RKO (cell line): Measurements from ENCODE around the gene SDHAF2.
"Not testable (repeated sequence)": the region's sequence is repeated elsewhere in the genome, so short reads cannot be mapped to it uniquely, and the experiment has no call there.

Source experiments
- DNase-seq: peaks from one replicate; pipeline ENCODE4 v3.0.0-alpha.2; 2016; ENCODE audit warnings: low spot score

Gene SDHAF2

DNA sequence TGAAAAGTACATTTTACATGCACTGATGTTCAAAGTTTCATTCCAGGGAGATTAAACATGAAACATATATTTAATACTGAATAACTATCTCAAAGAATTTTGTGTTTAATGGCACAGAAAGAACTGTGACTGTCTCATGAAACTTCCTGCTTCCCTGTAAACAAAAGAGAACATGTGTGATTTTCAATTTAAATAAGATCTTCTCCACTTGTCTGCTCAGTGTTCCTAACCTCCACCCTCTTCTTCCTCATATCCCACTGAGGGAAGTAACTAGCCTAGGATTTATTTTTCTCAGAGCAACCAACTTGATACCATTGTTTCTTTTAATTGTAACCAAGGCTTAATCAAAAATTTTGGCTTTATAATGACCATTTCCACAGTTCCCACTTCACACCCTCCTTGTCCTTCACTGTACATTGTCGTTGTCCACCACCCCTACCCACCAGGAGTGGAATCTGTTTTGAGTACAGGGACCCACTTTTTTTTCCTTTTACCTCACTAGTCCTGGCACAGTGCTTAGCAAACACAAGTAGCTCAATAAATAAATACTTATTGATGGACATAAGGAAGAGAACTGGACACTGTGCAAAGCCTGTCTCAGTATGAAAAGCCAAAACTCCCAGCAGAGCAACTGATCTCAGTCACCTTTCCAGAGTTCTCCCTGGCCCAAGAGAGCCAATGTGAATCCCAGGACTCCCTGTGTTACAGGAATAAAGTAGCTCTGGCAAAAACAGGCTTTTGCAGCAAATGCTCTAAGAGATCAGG, 4.4 kb upstream of the SDHAF2 start:
- DNase-seq: no peak

GRCh38 chr11:61429346-61429690, 606 bp upstream of the SDHAF2 start:
- peak; percentile 61 for DNase-seq

DNA sequence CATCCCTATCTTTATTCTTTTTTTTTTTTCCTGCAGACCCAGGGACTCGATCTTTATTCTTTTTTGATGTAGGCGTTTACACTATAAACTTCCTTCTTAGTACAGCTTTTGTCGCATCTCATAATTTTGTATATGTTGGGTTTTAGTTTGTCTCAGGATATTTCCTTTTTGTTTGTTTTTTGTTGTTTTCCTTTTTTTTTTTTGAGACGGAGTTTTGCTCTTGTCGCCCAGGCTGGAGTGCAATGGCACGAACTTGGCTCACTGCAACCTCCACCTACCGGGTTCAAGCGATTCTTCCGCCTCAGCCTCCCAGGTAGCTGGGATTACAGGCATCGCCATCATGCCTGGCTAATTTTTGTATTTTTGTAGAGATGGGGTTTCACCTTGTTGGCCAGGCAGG, 915 bp downstream of the SDHAF2 start:
- not testable (repeated sequence) for DNase-seq

GRCh38 chr11:61437496-61437895, 7.6 kb downstream of the SDHAF2 start:
- no peak for DNase-seq

- no peak for DNase-seq
These were observed 9.7 kb downstream of the SDHAF2 start for GRCh38 chr11:61439615-61440014.

GRCh38 chr11:61442616-61443015, 12.7 kb downstream of the SDHAF2 start:
- no peak for DNase-seq

- DNase-seq: no peak
These were observed 15.6 kb downstream of the SDHAF2 start for GRCh38 chr11:61445516-61445915.

DNA sequence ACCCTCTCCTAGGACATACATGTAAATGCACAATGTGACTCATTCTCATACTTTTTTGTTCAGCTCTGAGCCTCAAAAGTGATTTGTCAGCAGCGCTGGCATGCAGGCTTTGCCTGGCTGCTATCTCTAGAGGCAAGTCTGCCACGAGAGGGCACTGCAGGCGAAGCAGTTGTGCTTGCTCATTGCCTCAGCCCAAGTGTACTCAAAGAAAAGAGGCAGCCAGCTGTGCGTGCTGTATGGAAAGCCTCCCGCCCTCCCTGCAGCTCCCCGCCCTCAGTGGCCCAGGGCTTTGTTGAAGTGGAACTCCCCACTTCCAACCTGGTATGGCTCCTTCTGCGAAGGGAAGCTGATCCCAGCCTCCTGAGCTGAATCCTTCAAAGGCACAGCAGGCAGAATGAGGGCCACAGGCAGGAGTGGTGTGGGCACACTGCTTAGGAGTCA, 16.3 kb downstream of the SDHAF2 start:
- peak; percentile 94 for DNase-seq

- DNase-seq: no peak
These were observed 18.0 kb downstream of the SDHAF2 start for GRCh38 chr11:61447601-61448551.

- no peak for DNase-seq
These were observed 18.6 kb downstream of the SDHAF2 start for GRCh38 chr11:61448552-61448927.

DNA sequence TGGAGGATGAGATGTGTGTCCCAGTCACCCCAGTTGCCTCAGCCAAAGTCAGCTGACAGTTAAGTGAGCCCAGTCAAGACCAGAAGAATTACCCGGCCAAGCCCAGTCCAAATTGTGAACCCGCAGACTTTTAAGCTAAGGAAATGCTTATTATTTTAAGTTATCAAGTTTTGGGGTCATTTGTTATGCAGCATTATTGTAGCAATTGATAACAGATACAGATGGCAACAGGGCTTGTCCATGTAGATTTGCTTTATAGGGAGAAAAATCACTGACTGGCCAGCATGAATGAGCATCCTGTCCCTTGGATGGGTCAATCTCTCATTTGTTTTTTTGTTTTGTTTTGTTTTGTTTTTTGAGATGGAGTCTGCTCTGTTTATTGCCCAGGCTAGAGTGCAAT, 22.9 kb downstream of the SDHAF2 start:
- DNase-seq: no peak

GRCh38 chr11:61453695-61454094, 23.8 kb downstream of the SDHAF2 start:
- no peak for DNase-seq

DNA sequence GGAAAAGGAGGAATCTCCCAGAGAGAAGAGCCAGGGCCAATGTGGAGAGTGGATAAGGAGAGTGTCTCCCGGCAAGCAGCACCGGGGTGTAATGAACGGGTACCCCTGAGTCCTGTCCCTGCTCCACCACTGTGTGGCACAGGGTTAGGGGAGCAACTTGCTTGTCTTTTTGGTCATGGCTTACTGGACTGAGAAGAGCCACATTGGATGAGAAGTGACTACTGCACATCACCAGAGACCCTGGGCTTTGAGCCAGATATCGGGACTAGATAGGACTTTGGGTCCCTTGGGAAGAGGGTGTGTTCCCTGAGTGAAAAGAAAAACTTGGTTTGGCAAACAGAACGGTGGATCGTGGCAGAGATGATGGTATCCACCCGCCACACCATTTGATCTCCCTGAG, 24.6 kb downstream of the SDHAF2 start:
- no peak for DNase-seq

DNA sequence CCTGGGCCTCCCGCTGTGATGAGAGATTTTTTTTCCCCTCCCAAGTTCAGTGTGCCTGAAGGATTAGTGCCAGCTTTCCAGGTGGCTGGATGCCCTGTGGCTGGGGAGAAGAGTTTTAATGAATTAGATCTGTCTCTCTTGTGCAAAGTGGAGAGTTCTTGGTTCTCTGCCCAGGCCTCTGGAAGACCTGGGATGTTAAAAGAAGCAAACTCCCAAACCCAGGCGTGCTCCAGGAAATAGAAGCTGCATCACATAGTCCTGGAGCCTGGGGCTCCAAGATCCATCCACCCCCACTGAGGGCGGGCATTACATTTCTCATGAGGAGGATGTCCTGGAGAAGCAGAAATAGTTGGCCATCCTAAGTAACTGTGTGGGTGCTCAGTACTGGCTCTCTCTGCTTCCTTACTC, 30.6 kb downstream of the SDHAF2 start:
- DNase-seq: no peak

DNA sequence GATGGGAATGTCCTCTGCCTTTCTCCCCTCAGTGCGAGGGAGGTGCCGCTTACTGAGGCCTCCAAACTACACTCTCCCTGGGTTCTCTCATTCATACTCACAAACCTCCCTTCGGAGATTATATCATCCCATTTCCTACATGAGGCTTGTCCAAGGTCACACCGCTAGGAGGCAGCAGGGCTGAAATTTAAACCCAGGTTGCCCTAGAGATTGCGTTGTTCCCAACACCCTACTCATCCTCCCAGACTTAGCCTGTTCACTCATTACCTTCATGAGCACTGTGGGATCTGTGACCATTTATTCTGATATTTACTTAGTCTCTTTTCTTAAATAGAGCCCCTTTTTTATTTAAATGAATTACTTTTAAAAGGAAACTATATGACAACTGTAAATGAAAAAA, 31.1 kb downstream of the SDHAF2 start:
- no peak for DNase-seq

- DNase-seq: not testable (repeated sequence)
These were observed 37.7 kb downstream of the SDHAF2 start for GRCh38 chr11:61467602-61468001.

DNA sequence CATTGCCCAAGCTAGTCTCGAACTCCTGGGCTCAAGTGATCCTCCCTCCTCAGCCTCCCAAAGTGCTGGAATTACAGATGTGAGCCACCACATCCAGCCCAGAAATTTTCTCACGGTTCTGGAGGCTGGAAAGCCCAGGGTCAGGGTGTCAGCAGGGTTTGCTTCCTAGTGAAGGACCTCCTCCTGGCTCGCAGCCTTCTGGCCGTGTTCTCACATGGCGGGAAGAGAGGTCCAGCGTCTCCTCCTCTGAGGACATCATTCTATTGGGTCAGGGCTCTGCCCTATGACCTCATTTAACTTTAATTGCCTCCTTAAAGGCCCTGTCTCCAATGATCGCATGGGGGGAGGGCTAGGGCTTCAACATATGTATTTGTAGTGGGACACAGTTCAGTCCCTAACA, 38.1 kb downstream of the SDHAF2 start:
- DNase-seq: no peak

DNA sequence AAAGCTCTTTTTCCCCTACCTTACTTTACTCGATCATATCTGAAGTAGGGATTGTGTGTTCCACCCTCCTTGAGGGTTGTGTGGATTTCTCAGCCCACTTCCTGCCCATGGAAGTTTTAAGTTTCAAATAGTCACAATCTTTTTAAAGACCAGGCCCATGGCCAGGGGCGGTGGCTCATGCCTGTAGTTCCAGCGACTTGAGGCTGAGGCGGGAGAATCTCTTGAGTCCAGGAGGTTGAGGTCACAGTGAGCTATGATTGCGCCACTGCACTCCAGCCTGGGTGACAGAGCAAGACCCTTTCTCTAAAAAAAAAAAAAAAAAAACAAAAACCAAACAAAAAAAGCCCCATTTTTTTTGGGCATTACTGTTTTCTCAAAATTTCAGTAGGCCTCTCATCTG, 42.4 kb downstream of the SDHAF2 start:
- DNase-seq: no peak

DNA sequence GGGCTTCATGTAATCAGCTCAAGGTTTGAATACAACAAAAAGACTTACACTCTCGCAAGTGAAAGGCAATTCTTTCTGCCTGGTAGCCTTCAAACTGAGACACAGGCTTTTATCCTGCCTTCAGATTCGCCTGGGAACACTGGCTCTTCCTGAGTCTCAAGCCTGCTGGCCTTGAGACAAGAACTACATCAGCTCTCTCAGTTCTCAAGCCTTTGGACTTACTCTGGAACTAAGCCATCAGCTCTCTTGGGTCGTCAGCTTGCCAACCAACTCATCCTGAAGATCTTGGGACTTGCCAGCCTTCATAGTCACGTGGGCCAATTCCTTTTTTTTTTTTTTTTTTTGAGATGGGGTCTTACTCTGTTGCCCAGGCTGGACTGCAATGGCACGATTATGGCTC, 42.9 kb downstream of the SDHAF2 start:
- DNase-seq: no peak

DNA sequence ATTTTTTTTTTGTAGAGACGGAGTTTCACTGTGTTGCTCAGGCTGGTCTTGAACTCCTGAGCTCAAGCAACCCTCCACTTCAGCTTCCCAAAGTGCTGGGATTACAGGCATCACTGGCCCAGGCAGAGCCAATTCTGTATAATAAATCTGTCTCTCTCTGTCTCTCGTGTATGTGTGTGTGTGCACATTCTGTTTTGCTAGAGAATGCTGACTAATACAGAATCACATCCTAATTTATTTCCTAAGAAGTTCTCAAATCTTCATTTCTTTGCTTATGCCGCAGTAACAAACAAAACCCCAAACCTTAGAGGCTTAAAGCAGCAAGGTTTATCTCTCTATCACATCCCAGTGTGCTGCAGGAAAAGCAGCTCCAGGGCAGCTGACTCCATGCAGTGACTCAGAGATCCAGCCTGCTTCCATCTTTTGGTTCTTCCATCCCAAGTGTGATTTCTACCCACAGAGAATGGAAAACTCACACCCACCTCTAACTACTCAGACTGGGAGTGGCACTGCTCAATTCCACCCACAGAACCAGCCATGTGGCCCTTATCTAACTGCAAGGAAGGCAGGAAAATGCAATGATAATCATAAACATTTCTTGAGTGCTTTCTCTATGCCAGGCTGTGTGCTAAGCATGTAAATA, 43.6 kb downstream of the SDHAF2 start:
- DNase-seq: no peak

DNA sequence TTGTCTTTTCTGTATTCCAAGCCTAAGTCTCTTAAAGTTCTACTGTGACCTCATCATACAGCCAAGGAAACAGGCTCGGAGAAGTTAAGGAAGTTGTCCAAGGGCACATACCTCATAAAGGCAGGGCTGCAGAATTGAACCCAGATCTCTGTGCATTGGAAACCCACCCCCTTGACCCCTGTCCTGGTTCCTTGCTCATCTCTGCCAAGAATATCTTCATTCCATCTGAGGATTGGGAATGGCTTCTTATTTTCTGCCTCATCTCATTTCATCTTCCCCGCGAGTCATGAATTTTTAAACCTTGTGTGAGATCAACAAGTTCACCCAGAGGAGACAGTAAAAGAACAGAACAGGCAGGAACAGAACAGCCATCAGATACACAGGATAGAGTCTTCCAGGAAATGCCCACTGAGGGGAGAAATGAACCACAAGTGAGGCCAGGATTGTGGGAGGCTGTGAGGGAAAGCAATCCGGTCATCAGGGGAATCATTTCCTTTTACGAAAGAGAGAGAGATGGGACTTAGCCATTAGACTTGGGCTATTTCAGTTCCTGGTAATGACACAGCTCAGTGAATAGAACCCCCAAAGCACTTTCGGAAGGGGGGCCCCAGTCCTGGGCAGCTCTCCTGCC, 44.2 kb downstream of the SDHAF2 start:
- no peak for DNase-seq

DNA sequence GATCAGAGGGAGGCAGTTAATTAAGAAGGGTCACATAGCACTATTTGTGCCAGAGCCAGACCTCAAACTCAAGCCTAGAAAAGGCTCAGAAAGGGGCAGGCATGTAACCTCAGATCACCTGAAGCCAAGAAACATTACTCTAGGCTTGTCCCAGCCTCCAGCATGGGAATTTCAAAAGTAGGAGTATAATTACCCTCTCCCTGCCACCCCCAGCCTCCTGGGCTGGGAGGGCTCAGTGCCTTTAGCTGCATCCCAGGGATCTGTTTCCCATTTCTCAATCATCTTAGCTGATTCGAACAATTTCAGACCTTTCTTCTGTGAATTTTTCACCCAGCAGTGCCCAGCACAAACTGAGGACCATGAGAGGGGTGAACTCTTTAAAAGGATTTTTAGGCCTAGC, 45.5 kb downstream of the SDHAF2 start:
- DNase-seq: no peak
